ENCODE data around the gene NLRP3. TPM values are rescaled to one million over a fixed set of nuclear protein-coding genes. Genes with fewer than 3 reads are reported as not detected.

The NLRP3 gene
- total RNA-seq, 1 experiment from 2014 or later = 0.26 TPM

GRCh38 chr1:247443641-247444040 is 27.7 kb downstream of the NLRP3 start:
- DNase-seq = no peak
- BruUV-seq (replicated peaks) = no TSS peak
- CTCF ChIA-PET = interaction anchor here (0.7 kb wide), 1 partner anchor 32 kb away, joined by 5 read pairs; no protein-coding TSS in a partner anchor
- Mint-ChIP-seq H3K4me3 (ENCODE audit: low read depth, unreplicated experiment) (no peak overlapping the region), H3K36me3 (ENCODE audit: insufficient read depth, unreplicated experiment) (no peaks in the 10 kb centered on the region), H3K27ac (ENCODE audit: unreplicated experiment) (no peak overlapping the region), H3K9me3 (ENCODE audit: low read depth, unreplicated experiment) (peaks cover 6% of the 10 kb centered on the region), H3K27me3 (ENCODE audit: unreplicated experiment) (no peaks in the 10 kb centered on the region), H3K4me1 (ENCODE audit: low read depth, unreplicated experiment) (no peaks in the 10 kb centered on the region)
- TF ChIP-seq CTCF (IDR thresholded peaks at IDR 0.05; ENCODE audit: unreplicated experiment) = no peak
- intact Hi-C loops (cut with micrococcal nuclease; ENCODE audit: unreplicated experiment) = no loop called here

GRCh38 chr1:247444571-247444970 is 28.6 kb downstream of the NLRP3 start:
- Mint-ChIP-seq H3K36me3 (ENCODE audit: insufficient read depth, unreplicated experiment) (no peaks in the 10 kb centered on the region), H3K27ac (ENCODE audit: unreplicated experiment) (no peak overlapping the region), H3K9me3 (ENCODE audit: low read depth, unreplicated experiment) (peaks cover 6% of the 10 kb centered on the region), H3K4me1 (ENCODE audit: low read depth, unreplicated experiment) (no peaks in the 10 kb centered on the region), H3K4me3 (ENCODE audit: low read depth, unreplicated experiment) (no peak overlapping the region), H3K27me3 (ENCODE audit: unreplicated experiment) (no peaks in the 10 kb centered on the region)
- intact Hi-C loops (cut with micrococcal nuclease; ENCODE audit: unreplicated experiment) = no loop called here
- no peak for TF ChIP-seq CTCF (IDR thresholded peaks at IDR 0.05; ENCODE audit: unreplicated experiment)
- no TSS peak for BruUV-seq (replicated peaks)
- no peak for DNase-seq
- CTCF ChIA-PET = no interaction called here

- no peak overlapping the region for H3K27ac Mint-ChIP-seq (ENCODE audit: unreplicated experiment)
- CTCF ChIA-PET = no interaction called here
- no peaks in the 10 kb centered on the region for H3K4me1 Mint-ChIP-seq (ENCODE audit: low read depth, unreplicated experiment)
- no peak for DNase-seq
- intact Hi-C loops (cut with micrococcal nuclease; ENCODE audit: unreplicated experiment) = no loop called here
- no peaks in the 10 kb centered on the region for H3K27me3 Mint-ChIP-seq (ENCODE audit: unreplicated experiment)
- H3K9me3 Mint-ChIP-seq (ENCODE audit: low read depth, unreplicated experiment) = peaks cover 6% of the 10 kb centered on the region
- H3K36me3 Mint-ChIP-seq (ENCODE audit: insufficient read depth, unreplicated experiment) = no peaks in the 10 kb centered on the region
- no peak overlapping the region for H3K4me3 Mint-ChIP-seq (ENCODE audit: low read depth, unreplicated experiment)
- BruUV-seq (replicated peaks) = no TSS peak
- TF ChIP-seq CTCF (IDR thresholded peaks at IDR 0.05; ENCODE audit: unreplicated experiment) = no peak
Measured at GRCh38 chr1:247445526-247446356, 29.8 kb downstream of the NLRP3 start.

- no TSS peak for BruUV-seq (replicated peaks)
- Mint-ChIP-seq H3K27me3 (ENCODE audit: unreplicated experiment) (no peaks in the 10 kb centered on the region), H3K4me3 (ENCODE audit: low read depth, unreplicated experiment) (peak overlapping the region; percentile 61), H3K9me3 (ENCODE audit: low read depth, unreplicated experiment) (peaks cover 6% of the 10 kb centered on the region), H3K36me3 (ENCODE audit: insufficient read depth, unreplicated experiment) (no peaks in the 10 kb centered on the region), H3K27ac (ENCODE audit: unreplicated experiment) (no peak overlapping the region), H3K4me1 (ENCODE audit: low read depth, unreplicated experiment) (no peaks in the 10 kb centered on the region)
- no peak for TF ChIP-seq CTCF (IDR thresholded peaks at IDR 0.05; ENCODE audit: unreplicated experiment)
- CTCF ChIA-PET = interaction anchor here (0.6 to 0.7 kb wide), 3 partner anchors 32 to 420 kb away, joined by 3 to 10 read pairs (median 4); no protein-coding TSS in a partner anchor
- intact Hi-C loops (cut with micrococcal nuclease; ENCODE audit: unreplicated experiment) = no loop called here
- DNase-seq = no peak
Measured at GRCh38 chr1:247447162-247447909, 31.4 kb downstream of the NLRP3 start.

All from Calu3 (cell line).